Caco-2 (cell line): Measurements from ENCODE around the gene ZNF664. TPM values are rescaled to one million over a fixed set of nuclear protein-coding genes. Genes with fewer than 3 reads are reported as not detected.
A peak's percentile ranks its signal among the peaks of the same experiment; 100 is the strongest.

ENCODE experiments used
- BruUV-seq: library from RNA; stranded (reverse); fragments of 400-500 nt; replicated peaks from 2 replicates; lab custom pipeline; 2021; lab: Mats Ljungman, UMichigan
- CTCF ChIA-PET: fragments of 300-600 bp; sonication (Branson Sonifier 250); formaldehyde crosslinking; loops from one replicate; lab custom pipeline; 2022; ENCODE audit warnings: antibody characterized with exemption; lab: Charles Lee
- POLR2A ChIA-PET: fragments of 300-600 bp; sonication (Branson Sonifier 250); formaldehyde crosslinking; loops from one replicate; lab custom pipeline; 2022; ENCODE audit warnings: antibody characterized with exemption; lab: Charles Lee
- DNase-seq, 2 experiments: peaks; one replicate each; pipeline versions ENCODE4 v3.0.0 to v3.0.0-alpha.2; 2020 to 2022
- H3K27me3 ChIP-seq: replicated peaks from 2 replicates; pipeline ENCODE4 v1.6.0; 2011; ENCODE audit warnings: low read length; ENCODE audit not compliant: control insufficient read depth, insufficient read depth
- H3K36me3 ChIP-seq: 2 replicates; pipeline ENCODE4 v1.5.1; 2011; ENCODE audit warnings: low read length; ENCODE audit not compliant: control insufficient read depth, insufficient read depth
- H3K4me1 ChIP-seq: fragments of 250-450 bp; sonication (Bioruptor Pico); 2 replicates; pipeline ENCODE4 v1.5.1; 2020; ENCODE audit warnings: mild to moderate bottlenecking
- H3K4me3 ChIP-seq: 2 replicates; pipeline ENCODE4 v1.5.1; 2011; ENCODE audit warnings: low read depth, mild to moderate bottlenecking, control low read depth, low read length
- H3K9me3 ChIP-seq: fragments of 250-450 bp; sonication (Bioruptor Pico); 2 replicates; pipeline ENCODE4 v1.5.1; 2020; ENCODE audit warnings: mild to moderate bottlenecking, moderate library complexity
- H3K27ac Mint-ChIP-seq: one replicate; pipeline ENCODE4 v1.8.0; 2022; ENCODE audit warnings: mixed read lengths; ENCODE audit not compliant: unreplicated experiment
- H3K27me3 Mint-ChIP-seq: one replicate; pipeline ENCODE4 v1.8.0; 2022; ENCODE audit warnings: mixed read lengths; ENCODE audit not compliant: insufficient read depth, unreplicated experiment
- H3K36me3 Mint-ChIP-seq: one replicate; pipeline ENCODE4 v1.8.0; 2022; ENCODE audit warnings: mild to moderate bottlenecking, mixed read lengths; ENCODE audit not compliant: insufficient read depth, unreplicated experiment
- H3K4me1 Mint-ChIP-seq: one replicate; pipeline ENCODE4 v1.8.0; 2022; ENCODE audit warnings: low read depth, mixed read lengths; ENCODE audit not compliant: unreplicated experiment
- H3K4me3 Mint-ChIP-seq: one replicate; pipeline ENCODE4 v1.8.0; 2022; ENCODE audit warnings: mild to moderate bottlenecking, moderate library complexity, mixed read lengths; ENCODE audit not compliant: unreplicated experiment
- H3K9me3 Mint-ChIP-seq: one replicate; pipeline ENCODE4 v1.8.0; 2022; ENCODE audit warnings: mixed read lengths; ENCODE audit not compliant: unreplicated experiment
- CTCF ChIP-seq, 2 experiments: fragments of 200-600 bp in 1 of 2; IDR thresholded peaks; 1 replicate in 1 of 2; 2 replicates in 1 of 2; pipeline versions ENCODE4 v1.5.1 to v1.8.0; 2011 to 2022; ENCODE audit warnings: antibody characterized with exemption in 1 of 2, control low read depth in 1 of 2, inconsistent platforms in 1 of 2, low read depth in 1 of 2, low read length in 1 of 2, mild to moderate bottlenecking in 1 of 2, moderate library complexity in 1 of 2; ENCODE audit not compliant: insufficient read depth in 1 of 2, severe bottlenecking in 1 of 2, unreplicated experiment in 1 of 2
- intact Hi-C: fragments of 100-400 bp; cut with micrococcal nuclease; formaldehyde crosslinking; loops from one replicate; pipeline ENCODE4 v1.10.0; 2022; ENCODE audit not compliant: unreplicated experiment
- total RNA-seq: library from RNA; stranded (reverse); gene quantifications from 2 replicates; pipeline ENCODE4 v1.2.3, GENCODE V29; 2022

The ZNF664 gene
- total RNA-seq, 1 experiment from 2014 or later = 117 TPM

DNA sequence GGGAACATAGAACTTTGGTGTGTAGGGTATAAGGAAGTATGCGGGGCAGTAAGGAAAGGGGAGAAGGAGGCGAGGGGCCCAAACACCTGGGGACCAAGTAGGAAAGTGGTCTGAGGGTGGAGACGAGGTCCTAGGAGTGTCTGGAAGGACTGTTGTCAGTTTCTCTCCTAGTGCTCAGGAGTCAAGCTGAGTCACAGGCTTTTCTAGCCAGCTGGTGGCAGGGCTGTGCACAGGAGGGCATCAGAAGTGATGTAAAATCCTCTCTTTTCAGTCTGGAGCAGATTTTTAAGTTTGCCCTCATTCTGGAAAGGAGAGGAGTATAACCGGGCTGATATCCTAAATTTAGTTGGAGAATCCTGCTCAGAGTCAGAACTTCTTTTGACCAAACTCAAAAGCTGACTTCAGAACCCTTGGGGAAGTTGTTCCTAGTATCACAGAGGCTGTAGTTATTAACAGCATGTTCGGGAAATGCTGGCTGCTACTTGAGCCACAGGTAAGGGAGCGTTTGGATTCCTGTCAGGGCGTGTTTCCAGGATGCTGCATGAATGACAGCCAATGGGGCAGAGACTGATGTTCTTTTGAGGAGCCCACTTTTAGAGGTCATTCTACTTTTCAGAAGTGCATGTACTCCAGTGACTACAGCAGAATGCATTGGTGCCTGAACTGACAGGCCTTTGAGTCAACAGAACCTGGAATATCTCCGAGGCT is 19.3 kb downstream of the ZNF664 start:
- Histone ChIP-seq H3K4me1 (peaks cover 35% of the 10 kb centered on the region), H3K9me3 (no peaks in the 10 kb centered on the region), H3K27me3 (no peaks in the 10 kb centered on the region), H3K4me3 (no peak overlapping the region), H3K36me3 (peaks cover 5% of the 10 kb centered on the region; the same call in 1 of the 2 replicates)
- ChIA-PET POLR2A (no interaction called here), CTCF (no interaction called here)
- Mint-ChIP-seq H3K27me3 (no peaks in the 10 kb centered on the region), H3K4me1 (peaks cover 25% of the 10 kb centered on the region), H3K36me3 (peaks cover 63% of the 10 kb centered on the region), H3K9me3 (no peaks in the 10 kb centered on the region), H3K4me3 (no peak overlapping the region), H3K27ac (no peak overlapping the region)
- intact Hi-C loops = no loop called here
- DNase-seq = no peak
- BruUV-seq = no TSS peak
- TF ChIP-seq CTCF (IDR thresholded peaks at IDR 0.05; ENCODE audit: insufficient read depth in 1 of 2, low read depth in 1 of 2, low read length in 1 of 2, severe bottlenecking in 1 of 2, unreplicated experiment in 1 of 2) = no peak

GRCh38 chr12:123995023-123995748 is 22.2 kb downstream of the ZNF664 start:
- no peaks in the 10 kb centered on the region for H3K9me3 Mint-ChIP-seq
- peaks cover 12% of the 10 kb centered on the region for H3K4me1 Mint-ChIP-seq
- ChIA-PET CTCF (no interaction called here), POLR2A (no interaction called here)
- no peak overlapping the region for H3K4me3 Mint-ChIP-seq
- no TSS peak for BruUV-seq
- intact Hi-C loops = no loop called here
- Histone ChIP-seq H3K4me1 (peaks cover 20% of the 10 kb centered on the region), H3K36me3 (peaks cover 3% of the 10 kb centered on the region; the same call in 1 of the 2 replicates), H3K9me3 (no peaks in the 10 kb centered on the region), H3K27me3 (no peaks in the 10 kb centered on the region), H3K4me3 (no peak overlapping the region)
- no peak for TF ChIP-seq CTCF (IDR thresholded peaks at IDR 0.05; ENCODE audit: insufficient read depth in 1 of 2, low read depth in 1 of 2, low read length in 1 of 2, severe bottlenecking in 1 of 2, unreplicated experiment in 1 of 2)
- no peak for DNase-seq
- peaks cover 37% of the 10 kb centered on the region for H3K36me3 Mint-ChIP-seq
- no peaks in the 10 kb centered on the region for H3K27me3 Mint-ChIP-seq
- H3K27ac Mint-ChIP-seq = peak overlapping the region; percentile 20

- no peaks in the 10 kb centered on the region for H3K27me3 ChIP-seq
- no peak for TF ChIP-seq CTCF (IDR thresholded peaks at IDR 0.05; ENCODE audit: insufficient read depth in 1 of 2, low read depth in 1 of 2, low read length in 1 of 2, severe bottlenecking in 1 of 2, unreplicated experiment in 1 of 2)
- H3K4me1 Mint-ChIP-seq = no peaks in the 10 kb centered on the region
- H3K27me3 Mint-ChIP-seq = no peaks in the 10 kb centered on the region
- H3K36me3 Mint-ChIP-seq = peaks cover 24% of the 10 kb centered on the region
- H3K4me1 ChIP-seq = peaks cover 6% of the 10 kb centered on the region
- no peak for DNase-seq
- H3K4me3 Mint-ChIP-seq = no peak overlapping the region
- no peak overlapping the region for H3K27ac Mint-ChIP-seq
- intact Hi-C loops = no loop called here
- no peak overlapping the region for H3K4me3 ChIP-seq
- CTCF ChIA-PET = no interaction called here
- peaks cover 6% of the 10 kb centered on the region for H3K36me3 ChIP-seq
- BruUV-seq = no TSS peak
- H3K9me3 Mint-ChIP-seq = no peaks in the 10 kb centered on the region
- POLR2A ChIA-PET = no interaction called here
- no peaks in the 10 kb centered on the region for H3K9me3 ChIP-seq
Measured at GRCh38 chr12:123996581-123996980, 23.6 kb downstream of the ZNF664 start.
